H1 (cell line): Measurements from ENCODE around the gene MPZL3. TPM values are rescaled to one million over a fixed set of nuclear protein-coding genes. Genes with fewer than 3 reads are reported as not detected.

Source experiments
- CHD7 ChIP-seq: fragments of 300-600 bp; sonication (generic); IDR thresholded peaks from 2 replicates; pipeline ENCODE4 v1.7.1; 2012; ENCODE audit warnings: low read length, moderate library complexity, mild to moderate bottlenecking, inconsistent platforms; ENCODE audit not compliant: insufficient replicate concordance
- MAFK ChIP-seq: IDR thresholded peaks from 2 replicates; pipeline ENCODE4 v1.6.1; 2012; ENCODE audit warnings: low read depth, mild to moderate bottlenecking, improper control_type of control experiment, low read length
- SP1 ChIP-seq: IDR thresholded peaks from 2 replicates; pipeline ENCODE4 v1.6.1; 2011; ENCODE audit warnings: low read depth, low read length
- polyA plus RNA-seq, 7 experiments: library from polyadenylated mRNA; depleted of rRNA in 3 of 7; stranded (reverse) in 5 of 7; unstranded in 2 of 7; fragments of >200 nt in 5 of 7; fragments of 200-250 nt in 2 of 7; gene quantifications; 1 replicate in 5 of 7; 2 replicates in 1 of 7; 4 replicates in 1 of 7; pipeline versions ENCODE4 v1.2.1 to v1.2.3, GENCODE V29; 2011 to 2013; ENCODE audit warnings: missing spikeins in 2 of 7, mixed read lengths in 2 of 7
- total RNA-seq: library from RNA; stranded (reverse); fragmentation: NEBNext Ultra II Directional; extraction: Animal tissue kit (Norgen Biotek cat#: 25700); gene quantifications from 2 replicates; pipeline ENCODE4 v1.2.1, GENCODE V29; 2021

The MPZL3 gene
- total and polyA plus RNA-seq, 2 of the 8 experiments (the other 6 are each of a cell fraction or from before 2014, with no cell fraction given): 1.1 to 3.9 TPM

GRCh38 chr11:118199135-118199534 lies 53.0 kb downstream of the MPZL3 start (continued):
- TF ChIP-seq CHD7 (no peak), MAFK (no peak), SP1 (no peak)
